H54 (cell line): ENCODE results near the gene OR2T8.

ENCODE experiments used
- DNase-seq: peaks from one replicate; pipeline ENCODE4 v3.0.0; 2011; ENCODE audit warnings: low spot score, mixed read lengths; ENCODE audit not compliant: insufficient read length
- FAIRE-seq: peaks from 3 replicates; lab custom pipeline; 2011; peaks lifted over from hg19 to GRCh38; lab: Jason Lieb, UNC
- POLR2A ChIP-seq: IDR thresholded peaks from 2 replicates; pipeline ENCODE4 v1.6.1; 2011; ENCODE audit warnings: low read depth, mild to moderate bottlenecking, low read length

The OR2T8 gene

DNA sequence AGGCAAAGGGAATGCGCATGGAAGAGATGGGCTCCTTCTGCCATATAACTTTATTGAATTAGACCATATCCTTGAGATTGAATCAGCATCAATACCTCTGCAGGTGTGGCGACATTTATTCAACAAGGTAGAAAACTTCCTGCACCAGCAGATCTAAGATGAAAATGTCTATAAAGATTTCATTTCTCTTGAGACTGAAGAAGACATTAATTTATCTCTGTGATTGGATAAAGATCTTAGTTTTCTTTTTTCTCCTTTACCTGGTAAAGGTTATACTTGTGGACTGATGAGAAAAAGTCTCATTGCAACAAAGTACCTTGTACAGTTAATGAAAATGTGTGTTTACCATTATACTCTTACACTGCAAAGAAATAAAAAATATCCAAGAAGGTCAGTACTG, at the start of gene OR2T8:
Gene OR2T8, plus strand, starts transcription at position 301 of the 400 bp plus-strand sequence. CDS start 766 bp downstream, outside the sequence.
- no peak for DNase-seq
- no peak for TF ChIP-seq POLR2A
- FAIRE-seq: no peak

DNA sequence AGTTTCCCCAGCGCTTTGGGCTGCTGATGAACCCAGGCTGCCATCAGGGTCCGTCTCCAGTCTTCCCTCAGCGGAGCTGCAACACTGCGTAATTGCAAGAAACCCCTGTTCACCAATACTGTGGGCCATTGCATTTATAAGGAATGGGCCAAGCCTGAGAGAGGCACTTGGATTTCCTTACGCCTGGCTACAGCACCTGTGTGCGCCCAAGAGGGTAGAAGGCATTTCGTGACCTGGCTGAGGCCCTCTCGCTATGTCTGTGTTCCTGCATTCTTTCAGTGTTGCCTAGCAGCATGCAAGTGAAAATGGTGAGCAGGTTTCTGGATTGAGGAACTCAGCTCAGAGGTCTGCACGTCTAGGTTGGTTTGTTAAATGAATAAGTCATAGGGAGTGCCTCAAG, 36.7 kb upstream of the OR2T8 start:
- DNase-seq (no peak), FAIRE-seq (no peak)
- no peak for TF ChIP-seq POLR2A

- TF ChIP-seq POLR2A: no peak
- no peak for FAIRE-seq
- no peak for DNase-seq
Observed at GRCh38 chr1:247884797-247885413, 35.1 kb upstream of the OR2T8 start.

DNA sequence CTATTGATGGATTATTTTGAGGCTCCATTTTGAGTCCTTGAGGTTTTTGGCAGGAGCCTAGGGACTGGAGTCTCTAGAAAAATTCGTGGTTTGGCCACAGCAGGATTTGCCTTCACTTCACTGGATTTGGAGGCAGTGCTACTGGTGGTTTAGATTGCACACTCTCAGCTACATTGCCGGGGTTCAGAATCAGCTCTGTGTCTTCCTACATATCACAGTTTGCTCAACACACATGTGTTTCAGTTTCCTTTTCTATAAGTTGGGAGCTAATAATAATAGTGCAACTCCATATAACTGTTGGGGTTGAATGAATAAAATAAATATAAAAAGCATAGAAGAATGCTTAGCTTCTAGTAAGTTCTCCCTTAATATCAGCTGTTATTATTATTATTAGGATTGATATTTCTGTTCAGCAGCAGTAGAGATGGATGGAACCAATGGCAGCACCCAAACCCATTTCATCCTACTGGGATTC, 24.9 kb upstream of the OR2T8 start, which contains the start of gene OR2W3:
Gene OR2W3, plus strand, starts transcription at position 425 of the 475 bp plus-strand sequence. Its CDS starts 0 bp downstream, at position 425.
- no peak for FAIRE-seq
- no peak for DNase-seq

GRCh38 chr1:247895976-247896375, 24.1 kb upstream of the OR2T8 start:
- DNase-seq: no peak
- no peak for TF ChIP-seq POLR2A
- no peak for FAIRE-seq

More for the DNA sequence above, 24.9 kb upstream of the OR2T8 start, which contains the start of gene OR2W3:
- TF ChIP-seq POLR2A: no peak

- FAIRE-seq: no peak
Observed at GRCh38 chr1:247904122-247904521, 15.9 kb upstream of the OR2T8 start.

GRCh38 chr1:247905181-247905580, 14.9 kb upstream of the OR2T8 start:
- DNase-seq (no peak), FAIRE-seq (no peak)
- TF ChIP-seq POLR2A: no peak

More at GRCh38 chr1:247904122-247904521, 15.9 kb upstream of the OR2T8 start:
- TF ChIP-seq POLR2A: no peak
- DNase-seq: no peak

DNA sequence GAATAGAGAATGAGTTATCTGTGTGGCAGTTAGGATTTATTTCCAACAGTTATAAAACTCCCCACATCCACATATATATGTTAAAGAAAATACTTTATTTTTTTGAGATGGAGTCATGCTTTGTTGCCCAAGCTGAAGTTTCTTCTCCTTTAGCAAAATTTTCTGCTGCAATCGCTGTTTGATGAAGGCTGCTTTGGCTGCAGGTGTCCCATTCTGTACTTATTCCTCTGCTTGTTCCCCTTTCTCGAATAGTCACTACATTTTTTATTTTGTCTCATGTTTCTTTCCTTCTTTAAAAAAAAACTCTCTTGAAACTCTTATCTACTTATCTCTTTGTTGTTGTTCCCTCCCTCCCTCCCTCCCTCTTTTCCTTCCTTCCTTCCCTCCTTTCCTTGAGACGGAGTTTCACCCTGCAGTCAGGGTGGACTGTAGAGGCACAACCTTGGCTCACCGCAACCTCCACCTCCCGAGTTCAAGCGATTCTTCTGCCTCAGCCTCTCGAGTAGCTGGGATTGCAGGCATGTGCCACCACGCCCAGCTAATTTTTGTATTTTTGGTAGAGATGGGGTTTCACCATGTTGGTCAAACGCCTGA, 14.0 kb upstream of the OR2T8 start:
- no peak for FAIRE-seq
- DNase-seq: no peak
- TF ChIP-seq POLR2A: no peak

DNA sequence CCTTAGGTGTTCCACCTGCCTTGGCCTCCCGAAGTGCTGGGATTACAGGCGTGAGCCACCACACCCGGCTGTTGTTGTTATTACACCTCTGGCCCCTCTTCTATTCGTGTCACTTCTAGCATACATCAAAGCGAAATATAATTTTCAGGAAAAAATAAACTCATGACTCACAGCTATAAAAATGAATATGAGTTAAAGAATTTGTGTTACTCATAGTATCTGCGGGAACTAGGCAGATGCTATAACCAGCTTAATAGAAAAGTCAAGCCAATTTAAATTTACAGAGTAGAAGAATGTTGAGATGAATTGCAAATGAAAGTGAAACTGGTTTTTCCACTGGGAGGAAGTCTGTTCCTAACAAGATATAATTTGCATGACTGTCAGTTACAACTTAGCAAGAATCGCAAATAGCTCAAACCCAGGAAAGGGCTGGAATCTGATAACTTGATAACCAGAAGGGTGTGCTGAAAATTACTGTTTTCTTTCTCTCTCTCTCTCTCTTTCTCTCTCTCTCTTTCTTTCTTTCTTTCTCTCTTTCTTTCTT, 13.5 kb upstream of the OR2T8 start:
- FAIRE-seq (peak; percentile 64), DNase-seq (peak; percentile 40)
- no peak for TF ChIP-seq POLR2A

GRCh38 chr1:247908766-247909165, 11.3 kb upstream of the OR2T8 start:
- DNase-seq (no peak), FAIRE-seq (no peak)
- no peak for TF ChIP-seq POLR2A

DNA sequence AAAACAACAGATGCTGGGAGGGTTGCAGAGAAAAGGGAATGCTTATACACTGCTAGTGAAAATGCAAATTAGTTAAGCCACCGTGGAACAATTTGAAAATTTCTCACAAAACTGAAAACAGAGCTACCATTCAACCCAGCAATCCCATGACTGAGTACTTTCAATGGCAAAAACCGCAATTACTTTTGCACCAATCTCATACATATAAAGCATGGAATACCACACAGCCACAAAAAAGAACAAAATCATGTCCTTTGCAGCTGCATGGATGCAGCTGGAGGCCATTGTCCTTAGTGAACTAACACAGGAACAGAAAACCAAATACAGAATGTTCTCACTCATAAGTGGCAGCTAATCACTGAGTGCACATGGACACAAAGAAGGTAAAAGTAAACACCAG, 6.3 kb upstream of the OR2T8 start:
- no peak for TF ChIP-seq POLR2A
- FAIRE-seq (no peak), DNase-seq (no peak)

DNA sequence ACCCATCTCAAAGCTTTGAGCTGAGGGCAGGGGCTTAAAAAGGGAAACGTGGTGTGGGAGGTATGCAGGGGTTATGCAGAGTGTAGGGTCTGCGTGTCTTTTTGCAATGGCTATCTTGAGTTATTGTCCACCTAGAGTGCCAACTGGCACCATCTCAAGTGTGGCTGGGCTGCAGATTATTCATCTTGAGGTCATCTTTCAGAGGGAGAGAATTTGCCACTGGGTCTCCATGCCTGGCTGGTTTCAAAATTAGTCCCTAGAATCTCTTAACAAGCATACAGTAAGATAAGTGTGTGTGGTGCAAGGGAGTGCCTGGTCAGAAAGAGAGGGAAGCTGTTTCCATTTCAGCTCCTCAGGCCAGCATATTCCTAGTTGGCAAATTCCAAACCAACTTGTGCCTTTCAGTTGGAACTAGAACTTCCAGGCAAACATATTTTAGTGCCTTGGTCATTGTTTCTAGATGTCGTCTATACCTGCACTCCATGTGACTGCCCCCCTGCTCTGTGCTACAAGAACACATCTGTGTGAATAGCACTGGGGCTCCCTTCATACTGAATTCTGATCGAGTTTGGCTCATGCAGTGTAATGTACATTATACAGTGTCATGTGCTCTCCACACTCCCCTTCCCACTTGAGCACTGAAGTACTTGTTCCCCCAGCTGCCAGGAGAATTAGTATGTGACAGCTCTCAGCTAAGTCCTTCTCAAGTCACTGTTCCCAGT, 5.0 kb upstream of the OR2T8 start:
- TF ChIP-seq POLR2A: no peak
- DNase-seq (no peak), FAIRE-seq (no peak)

- no peak for FAIRE-seq
- TF ChIP-seq POLR2A: no peak
- no peak for DNase-seq
Observed at GRCh38 chr1:247923941-247924340, 3.9 kb downstream of the OR2T8 start.

GRCh38 chr1:247924868-247925267, 4.8 kb downstream of the OR2T8 start, which contains the start of gene OR2AJ1:
TSS of gene OR2AJ1 (plus strand) at chr1:247924889. CDS start at chr1:247933769, 8,880 bp downstream.
- DNase-seq (no peak), FAIRE-seq (no peak)
- no peak for TF ChIP-seq POLR2A

GRCh38 chr1:247933989-247934388, 13.9 kb downstream of the OR2T8 start:
- no peak for FAIRE-seq
- DNase-seq: no peak
- no peak for TF ChIP-seq POLR2A
